ENCODE data around the gene TGFB1.
"Not testable (repeated sequence)": the region's sequence is repeated elsewhere in the genome, so short reads cannot be mapped to it uniquely, and the experiment has no call there.

Gene TGFB1

DNA sequence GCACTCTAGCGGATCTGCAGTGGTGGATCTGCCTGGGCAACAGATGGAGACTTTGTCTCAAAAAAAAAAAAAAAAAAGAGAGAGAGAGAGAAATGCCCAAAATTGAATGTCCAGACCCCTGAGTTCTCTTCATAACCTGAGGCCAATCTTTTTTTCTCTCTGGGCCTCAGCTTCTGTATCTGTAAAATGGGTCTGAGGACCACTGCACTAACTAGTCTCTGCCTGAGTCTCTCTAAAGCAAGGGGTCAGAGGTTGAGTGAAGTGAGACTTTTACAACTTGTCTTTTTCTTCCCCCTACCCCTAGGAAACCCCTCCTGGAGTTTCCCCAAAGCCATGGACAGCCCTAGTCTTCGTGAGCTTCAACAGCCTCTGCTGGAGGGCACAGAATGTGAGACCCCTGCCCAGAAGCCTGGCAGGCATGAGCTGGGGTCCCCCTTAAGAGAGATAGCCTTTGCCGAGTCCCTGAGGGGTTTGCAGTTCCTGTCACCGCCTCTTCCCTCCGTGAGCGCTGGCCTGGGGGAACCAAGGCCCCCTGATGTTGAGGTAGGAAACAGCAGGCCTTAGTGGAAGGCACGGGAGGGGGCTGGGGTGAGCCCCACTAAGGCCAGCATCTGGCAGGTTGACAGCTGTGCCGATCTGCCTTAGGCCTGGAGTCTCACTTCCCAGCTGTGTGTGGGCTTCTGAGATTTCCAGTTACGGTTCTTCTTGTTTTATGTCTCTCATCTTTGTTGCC, 24.4 kb upstream of the TGFB1 start:
- Mint-ChIP-seq H3K4me3 (no peak overlapping the region), H3K9me3 (no peaks in the 10 kb centered on the region), H3K4me1 (ENCODE audit: low read depth) (peaks cover 10% of the 10 kb centered on the region), H3K27me3 (ENCODE audit: low read depth) (no peaks in the 10 kb centered on the region), H3K36me3 (ENCODE audit: low read depth) (no peaks in the 10 kb centered on the region), H3K27ac (no peak overlapping the region)

DNA sequence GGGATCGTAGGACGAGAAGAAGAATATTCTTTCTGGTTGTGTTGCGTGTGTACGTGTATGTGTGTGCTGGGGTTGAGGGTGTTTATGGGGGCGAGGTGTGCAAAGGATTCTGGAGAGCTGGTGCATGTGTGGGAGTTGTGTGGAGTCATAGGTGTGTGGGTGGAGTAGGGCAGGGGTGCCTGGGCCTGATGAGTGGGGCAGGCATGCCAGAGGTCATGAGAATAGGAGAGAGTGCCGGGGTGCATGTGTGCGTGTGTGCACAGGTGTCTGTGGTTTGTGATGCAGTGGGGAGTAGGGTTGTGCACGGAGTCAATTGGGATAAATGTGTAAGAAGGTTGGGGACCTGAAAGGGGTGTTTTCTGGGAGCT, 23.3 kb upstream of the TGFB1 start:
- no peaks in the 10 kb centered on the region for H3K9me3 Mint-ChIP-seq
- H3K4me1 Mint-ChIP-seq (ENCODE audit: low read depth) = peaks cover 10% of the 10 kb centered on the region
- H3K27ac Mint-ChIP-seq = peak overlapping the region; percentile 67
- peak overlapping the region; percentile 78 for H3K4me3 Mint-ChIP-seq
- H3K27me3 Mint-ChIP-seq (ENCODE audit: low read depth) = no peaks in the 10 kb centered on the region
- no peaks in the 10 kb centered on the region for H3K36me3 Mint-ChIP-seq (ENCODE audit: low read depth)

DNA sequence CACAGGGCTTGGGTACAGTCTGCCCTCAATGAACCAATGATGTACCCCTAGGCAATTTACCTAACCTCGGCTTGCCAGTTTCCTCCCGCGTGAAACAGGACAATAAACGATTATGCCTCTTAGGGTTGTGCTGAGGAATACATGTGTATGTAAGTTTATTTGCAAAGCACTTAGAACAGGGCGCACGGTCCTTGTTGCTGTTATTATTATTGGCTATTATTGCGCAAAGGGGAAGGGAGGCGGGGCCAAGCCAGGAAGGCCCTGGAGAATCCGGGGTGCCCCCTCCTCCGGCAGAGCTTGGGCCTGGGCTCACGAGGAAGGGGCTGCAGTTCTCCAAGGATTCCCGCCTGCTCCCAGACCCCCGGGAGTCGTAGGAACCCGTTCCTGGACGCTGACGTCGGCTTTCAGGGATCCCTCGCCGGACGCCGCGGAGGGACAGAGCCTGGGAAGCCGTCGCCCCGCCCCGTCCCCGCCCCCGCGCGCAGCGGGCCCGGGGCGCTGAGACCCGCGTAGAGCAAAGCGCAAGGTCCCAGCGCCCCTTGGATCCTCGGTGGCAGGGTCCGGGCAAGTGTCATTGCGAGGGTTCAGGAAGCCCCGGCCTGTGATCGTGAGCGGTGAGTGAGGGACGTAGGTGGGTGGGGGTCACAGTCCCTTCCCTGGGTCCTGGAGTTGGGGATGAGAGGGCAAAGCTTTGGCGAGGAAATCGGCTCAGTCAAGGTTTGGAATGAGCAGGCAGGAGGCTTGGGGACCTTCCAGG, 22.7 kb upstream of the TGFB1 start, which contains the start of gene TMEM91:
Gene TMEM91, plus strand, starts transcription at position 293 of the 757 bp plus-strand sequence. CDS start 1,777 bp downstream, outside the sequence.
- H3K4me1 Mint-ChIP-seq (ENCODE audit: low read depth) = peaks cover 10% of the 10 kb centered on the region
- H3K27me3 Mint-ChIP-seq (ENCODE audit: low read depth) = no peaks in the 10 kb centered on the region
- H3K4me3 Mint-ChIP-seq = peak within 1 kb of the TSS; percentile 78
- peaks cover 1% of the 10 kb centered on the region for H3K36me3 Mint-ChIP-seq (ENCODE audit: low read depth)
- H3K9me3 Mint-ChIP-seq = no peaks in the 10 kb centered on the region
- H3K27ac Mint-ChIP-seq = peak within 1 kb of the TSS; percentile 67

DNA sequence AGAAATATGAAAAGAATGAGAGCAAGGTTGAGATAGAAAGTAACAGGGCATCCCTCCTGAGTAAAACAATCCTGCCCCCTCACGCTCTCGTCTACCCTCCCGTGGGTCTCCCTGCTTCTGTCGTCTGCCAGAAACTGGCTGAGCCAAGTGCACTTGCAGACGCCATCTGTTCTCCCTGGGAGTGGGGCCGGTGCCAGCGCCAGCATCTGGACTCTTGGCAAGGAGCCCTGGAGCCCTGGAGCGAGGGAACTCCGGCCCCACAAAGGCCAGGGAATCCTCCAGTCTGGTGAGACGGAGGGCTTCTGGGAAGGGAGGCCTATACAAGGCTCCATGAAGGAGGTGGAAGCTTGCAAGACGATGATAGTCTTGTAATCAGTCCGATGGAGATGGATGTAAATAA, 20.3 kb upstream of the TGFB1 start:
- Mint-ChIP-seq H3K4me3 (no peak overlapping the region), H3K27me3 (ENCODE audit: low read depth) (no peaks in the 10 kb centered on the region), H3K36me3 (ENCODE audit: low read depth) (peaks cover 3% of the 10 kb centered on the region), H3K9me3 (no peaks in the 10 kb centered on the region), H3K4me1 (ENCODE audit: low read depth) (peaks cover 12% of the 10 kb centered on the region), H3K27ac (peak overlapping the region; percentile 31)

DNA sequence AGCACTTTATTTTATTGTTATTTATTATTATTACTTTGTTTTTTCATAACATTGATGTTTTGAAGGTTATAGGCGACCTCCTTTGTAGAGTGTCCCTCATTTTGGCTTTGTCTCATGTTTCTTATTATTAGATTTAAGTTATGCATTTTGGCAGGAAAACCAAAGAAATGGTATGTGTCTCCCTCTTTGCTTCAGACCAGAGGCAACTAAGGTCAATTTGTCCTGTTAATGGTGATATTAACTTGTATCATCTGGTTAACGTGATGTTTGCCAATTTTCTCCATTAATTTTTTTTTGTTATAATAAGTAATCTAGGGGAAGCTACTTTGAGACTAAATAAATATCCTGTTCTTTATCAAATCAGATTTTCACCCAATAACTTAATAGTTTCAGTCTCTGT, 18.8 kb upstream of the TGFB1 start:
- Mint-ChIP-seq H3K4me1 (ENCODE audit: low read depth) (peaks cover 12% of the 10 kb centered on the region), H3K27ac (no peak overlapping the region), H3K36me3 (ENCODE audit: low read depth) (peaks cover 3% of the 10 kb centered on the region), H3K4me3 (no peak overlapping the region), H3K27me3 (ENCODE audit: low read depth) (no peaks in the 10 kb centered on the region), H3K9me3 (no peaks in the 10 kb centered on the region)

DNA sequence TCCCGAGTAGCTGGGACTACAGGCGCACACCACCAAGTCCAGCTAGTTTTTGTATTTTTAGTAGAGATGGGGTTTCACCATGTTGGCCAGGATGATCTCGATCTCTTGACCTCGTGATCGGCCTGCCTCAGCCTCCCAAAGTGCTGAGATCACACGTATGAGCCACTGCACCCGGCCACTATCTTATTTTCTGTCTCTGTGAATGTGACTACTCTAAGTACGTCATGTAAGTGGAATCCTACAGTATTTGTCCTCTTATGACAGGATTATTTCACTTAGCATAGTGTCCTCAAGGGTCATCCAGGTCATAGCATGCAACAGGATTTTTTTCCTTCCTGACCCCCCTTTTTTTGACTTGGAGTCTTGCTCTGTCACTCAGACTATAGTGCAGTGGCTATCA, 17.8 kb upstream of the TGFB1 start:
- no peaks in the 10 kb centered on the region for H3K9me3 Mint-ChIP-seq
- H3K4me3 Mint-ChIP-seq = no peak overlapping the region
- no peak overlapping the region for H3K27ac Mint-ChIP-seq
- H3K36me3 Mint-ChIP-seq (ENCODE audit: low read depth) = peaks cover 3% of the 10 kb centered on the region
- peaks cover 6% of the 10 kb centered on the region for H3K4me1 Mint-ChIP-seq (ENCODE audit: low read depth)
- no peaks in the 10 kb centered on the region for H3K27me3 Mint-ChIP-seq (ENCODE audit: low read depth)

DNA sequence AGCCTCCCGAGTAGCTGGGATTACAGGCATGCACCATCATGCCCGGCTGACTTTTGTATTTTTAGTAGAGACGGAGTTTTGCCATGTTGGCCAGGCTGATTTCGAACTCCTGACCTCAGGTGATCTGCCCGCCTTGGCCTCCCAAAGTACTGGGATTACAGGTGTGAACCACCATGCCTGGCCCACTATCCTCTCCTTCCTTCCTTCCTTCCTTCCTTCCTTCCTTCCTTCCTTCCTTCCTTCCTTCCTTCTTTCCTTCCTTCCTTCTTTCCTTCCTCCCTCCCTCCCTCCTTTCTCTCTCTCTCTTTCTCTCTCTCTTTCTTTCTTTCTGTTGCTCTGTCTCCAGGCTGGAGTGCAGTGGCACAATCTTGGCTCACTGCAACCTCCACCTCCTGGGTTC, 17.4 kb upstream of the TGFB1 start:
- H3K4me1 Mint-ChIP-seq (ENCODE audit: low read depth); H3K27me3 Mint-ChIP-seq (ENCODE audit: low read depth): not testable (repeated sequence)

DNA sequence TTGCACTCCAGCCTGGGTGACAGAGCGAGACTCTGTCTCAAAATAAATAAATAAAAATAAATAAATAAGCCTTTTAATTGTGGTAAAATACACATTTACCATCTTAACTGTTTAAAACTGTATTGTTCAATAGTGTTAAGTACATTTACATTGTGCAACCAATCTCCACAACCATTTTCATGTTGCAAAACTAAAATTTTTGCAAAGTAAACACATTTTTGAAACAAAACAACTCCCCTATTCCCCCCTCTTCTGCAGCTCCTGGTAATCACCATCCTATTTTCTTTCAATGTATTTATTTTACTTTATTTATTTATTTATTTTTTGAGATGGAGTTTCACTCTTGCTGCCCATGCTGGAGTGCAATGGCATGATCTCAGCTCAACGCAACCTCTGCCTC, 16.0 kb upstream of the TGFB1 start:
- no peaks in the 10 kb centered on the region for H3K9me3 Mint-ChIP-seq
- H3K4me1 Mint-ChIP-seq (ENCODE audit: low read depth) = peaks cover 6% of the 10 kb centered on the region
- H3K27me3 Mint-ChIP-seq (ENCODE audit: low read depth) = no peaks in the 10 kb centered on the region
- H3K4me3 Mint-ChIP-seq = no peak overlapping the region
- no peak overlapping the region for H3K27ac Mint-ChIP-seq
- peaks cover 3% of the 10 kb centered on the region for H3K36me3 Mint-ChIP-seq (ENCODE audit: low read depth)

More for the DNA sequence above, 17.4 kb upstream of the TGFB1 start:
- not testable (repeated sequence) for H3K4me3 Mint-ChIP-seq; H3K27ac Mint-ChIP-seq; H3K9me3 Mint-ChIP-seq; H3K36me3 Mint-ChIP-seq (ENCODE audit: low read depth)

DNA sequence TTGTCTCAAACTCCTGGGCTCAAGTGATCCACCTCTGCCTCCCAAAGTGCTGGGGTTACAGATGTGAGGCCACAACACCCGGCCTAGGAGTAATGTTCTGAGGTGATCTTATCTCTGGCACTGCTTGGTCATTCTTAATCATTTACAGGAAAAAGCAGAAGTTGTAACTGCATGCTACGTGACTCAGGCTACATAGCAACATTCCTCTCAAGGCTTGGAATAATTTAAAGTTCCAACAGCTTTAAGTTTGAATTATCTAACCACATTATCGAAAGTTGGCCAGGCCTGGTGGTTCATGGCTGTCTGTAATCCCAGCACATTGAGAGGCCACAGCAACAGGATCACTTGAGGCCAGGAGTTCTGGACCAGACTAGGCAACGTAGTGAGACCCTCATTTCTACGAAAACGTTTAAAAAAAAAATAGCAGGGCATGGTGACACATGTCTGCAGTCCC, 14.2 kb upstream of the TGFB1 start:
- Mint-ChIP-seq H3K4me3 (no peak overlapping the region), H3K27ac (no peak overlapping the region), H3K9me3 (no peaks in the 10 kb centered on the region), H3K36me3 (ENCODE audit: low read depth) (peaks cover 7% of the 10 kb centered on the region), H3K4me1 (ENCODE audit: low read depth) (peaks cover 13% of the 10 kb centered on the region), H3K27me3 (ENCODE audit: low read depth) (no peaks in the 10 kb centered on the region)

DNA sequence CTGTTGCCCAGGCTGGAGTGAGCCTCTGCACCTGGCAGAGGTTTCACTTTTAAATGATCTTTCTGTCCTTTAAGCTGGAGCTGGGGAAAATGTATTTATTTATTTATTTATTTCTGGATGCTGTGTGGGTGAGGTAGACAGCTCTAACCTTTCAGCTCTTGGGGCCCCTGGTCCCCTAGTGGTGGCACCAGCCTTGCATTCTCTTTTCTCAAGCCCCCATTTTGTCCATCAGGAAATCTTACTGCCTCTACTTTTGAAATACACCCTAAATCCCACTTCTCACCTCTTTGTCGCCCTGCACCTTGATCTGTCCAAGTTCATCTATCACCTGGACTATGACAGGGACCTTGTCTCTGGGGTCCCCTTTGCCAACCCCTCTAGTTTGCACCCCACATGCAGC, 12.4 kb upstream of the TGFB1 start:
- H3K27ac Mint-ChIP-seq = no peak overlapping the region
- H3K27me3 Mint-ChIP-seq (ENCODE audit: low read depth) = no peaks in the 10 kb centered on the region
- H3K36me3 Mint-ChIP-seq (ENCODE audit: low read depth) = peaks cover 4% of the 10 kb centered on the region
- no peaks in the 10 kb centered on the region for H3K9me3 Mint-ChIP-seq
- peak overlapping the region; percentile 3 for H3K4me3 Mint-ChIP-seq
- peaks cover 12% of the 10 kb centered on the region for H3K4me1 Mint-ChIP-seq (ENCODE audit: low read depth)

DNA sequence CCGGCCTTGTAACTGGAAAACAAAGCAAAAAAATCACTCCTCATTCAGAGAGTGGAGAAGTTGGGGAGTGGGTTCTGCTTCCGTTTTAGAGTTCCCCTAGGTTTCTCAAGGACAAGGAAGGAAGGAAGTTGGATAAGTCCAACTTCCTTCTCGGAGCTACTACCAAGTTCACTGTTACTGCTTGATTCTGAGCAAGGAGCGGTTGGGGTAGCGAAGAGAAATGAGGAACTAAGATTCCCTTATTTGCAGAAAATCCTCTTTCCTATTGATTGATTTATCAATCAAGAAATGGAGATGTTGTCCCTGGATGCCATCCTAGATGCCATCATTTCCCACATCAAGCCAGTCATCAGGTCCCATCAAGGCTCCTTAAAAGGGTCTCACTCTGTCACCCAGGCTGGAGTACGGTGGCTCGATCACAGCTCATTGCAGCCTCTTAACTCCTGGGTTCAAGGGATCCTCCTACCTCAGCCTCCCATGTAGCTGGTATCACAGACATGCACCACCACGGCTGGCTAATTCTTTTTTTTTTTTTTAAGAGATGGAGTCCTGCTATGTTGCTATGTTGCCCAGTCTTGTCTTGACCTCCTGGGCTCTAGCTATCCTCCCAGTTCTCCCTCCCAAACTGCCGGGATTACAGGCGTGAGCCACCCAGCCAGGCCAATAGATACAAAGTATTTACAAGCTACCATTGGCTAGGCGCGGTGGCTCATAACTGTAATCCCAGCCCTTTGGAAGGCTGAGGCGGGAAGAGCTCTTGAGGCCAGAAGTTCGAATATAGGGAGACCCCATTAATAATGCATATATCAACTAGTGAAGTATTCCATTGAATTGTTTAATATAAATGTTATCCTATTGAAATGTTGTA, 11.0 kb upstream of the TGFB1 start:
- Mint-ChIP-seq H3K4me3 (peak overlapping the region; percentile 95), H3K36me3 (ENCODE audit: low read depth) (peaks cover 4% of the 10 kb centered on the region), H3K27me3 (ENCODE audit: low read depth) (no peaks in the 10 kb centered on the region), H3K4me1 (ENCODE audit: low read depth) (peaks cover 14% of the 10 kb centered on the region), H3K27ac (peak overlapping the region; percentile 99), H3K9me3 (no peaks in the 10 kb centered on the region)

DNA sequence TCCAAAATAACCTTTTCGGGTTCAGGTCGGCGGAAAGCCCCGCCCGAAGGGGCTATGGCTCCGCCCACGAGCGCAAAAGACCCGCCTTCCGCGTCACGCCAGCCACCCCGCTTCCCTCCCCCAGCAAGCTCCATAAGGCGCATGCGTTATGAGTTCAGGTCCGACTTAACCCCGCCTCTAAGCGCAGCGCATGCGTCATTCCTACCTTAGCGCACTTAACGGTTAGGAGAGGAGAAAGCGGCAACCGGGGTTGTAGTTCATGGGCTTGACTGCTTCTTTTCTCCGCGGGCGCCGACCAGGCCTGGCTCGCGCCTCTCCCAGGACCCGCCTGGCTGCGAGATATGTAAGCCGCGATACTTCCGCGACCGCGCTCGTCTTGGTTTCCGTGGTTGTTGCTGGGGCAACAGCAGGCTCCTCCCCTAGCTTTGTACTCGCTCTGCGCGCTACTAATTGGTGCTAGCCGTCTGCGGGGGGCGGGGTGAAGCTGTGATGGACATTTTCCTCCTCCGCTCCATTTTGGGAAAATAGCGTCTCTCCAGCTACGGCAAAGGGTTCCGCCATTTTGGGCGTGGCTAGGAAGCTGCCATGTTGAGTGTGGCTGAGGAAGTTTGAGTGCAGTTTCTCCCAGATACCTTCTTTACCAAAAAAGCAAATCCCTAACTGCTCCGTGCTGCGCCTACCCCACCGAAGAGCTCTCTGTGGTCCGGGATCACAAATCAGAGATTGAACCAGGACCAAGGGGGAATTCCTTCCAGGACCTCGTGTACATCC, 10.2 kb upstream of the TGFB1 start, which contains the start of gene B9D2:
Gene B9D2, minus strand, starts transcription at position 397 of the 771 bp plus-strand sequence. CDS start 630 bp downstream, outside the sequence.
- Mint-ChIP-seq H3K36me3 (ENCODE audit: low read depth) (peaks cover 4% of the 10 kb centered on the region), H3K4me3 (peak within 1 kb of the TSS; percentile 95), H3K4me1 (ENCODE audit: low read depth) (peaks cover 14% of the 10 kb centered on the region), H3K9me3 (no peaks in the 10 kb centered on the region), H3K27ac (peak within 1 kb of the TSS; percentile 99), H3K27me3 (ENCODE audit: low read depth) (no peaks in the 10 kb centered on the region)

DNA sequence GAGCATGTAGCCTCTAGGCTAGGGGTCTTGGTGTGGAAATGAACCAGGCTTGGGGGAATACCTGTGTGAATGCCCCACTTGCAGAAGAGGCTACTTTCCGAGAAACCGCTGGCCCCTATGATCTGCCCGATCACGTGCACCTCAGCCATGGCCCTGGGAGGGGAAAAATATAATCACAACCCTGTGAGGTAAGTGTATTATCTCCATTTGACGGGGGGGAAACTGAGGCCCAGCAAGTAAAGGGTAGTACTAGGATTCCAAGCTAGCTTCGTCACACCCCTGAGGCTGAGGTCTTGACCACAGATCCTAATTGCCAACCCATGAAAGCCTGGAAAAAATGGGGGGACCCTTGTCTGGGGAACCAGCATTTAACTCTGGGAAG, 9.6 kb upstream of the TGFB1 start:
- H3K9me3 Mint-ChIP-seq = no peaks in the 10 kb centered on the region
- H3K27ac Mint-ChIP-seq = peak overlapping the region; percentile 99
- H3K4me3 Mint-ChIP-seq = peak overlapping the region; percentile 95
- peaks cover 17% of the 10 kb centered on the region for H3K4me1 Mint-ChIP-seq (ENCODE audit: low read depth)
- no peaks in the 10 kb centered on the region for H3K27me3 Mint-ChIP-seq (ENCODE audit: low read depth)
- peaks cover 4% of the 10 kb centered on the region for H3K36me3 Mint-ChIP-seq (ENCODE audit: low read depth)

Data from T-helper 1 cell treated with Interleukin-12 subunit alpha and Interleukin-12 subunit beta and Interleukin-4 antibody, amounts not matched to agents 30 μg/mL and 1 μg/mL, for 36 hours (primary cell).